Measurements from ENCODE around the gene PBX1.

GRCh38 chr1:164704954-164705353 lies 146.0 kb downstream of the PBX1 start:
- peak; percentile 24 for TF ChIP-seq CTCF (IDR thresholded peaks at IDR 0.05; ENCODE audit: poor library complexity)
- no peak for TF ChIP-seq EZH2phosphoT487 (IDR thresholded peaks at IDR 0.05; ENCODE audit: low read depth, severe bottlenecking, unreplicated experiment)
- TF ChIP-seq EZH2 (IDR thresholded peaks at IDR 0.05; ENCODE audit: borderline replicate concordance) = no peak
